Measurements from ENCODE around the gene MUC22.
"Not testable (repeated sequence)": the region's sequence is repeated elsewhere in the genome, so short reads cannot be mapped to it uniquely, and the experiment has no call there.

GRCh38 chr6:31000067-31000860 is 10.0 kb upstream of the MUC22 start:
- TF ChIP-seq POLR2A (IDR thresholded peaks at IDR 0.05); CTCF (IDR thresholded peaks at IDR 0.05 in 4 of 5, conservative IDR thresholded peaks at IDR 0.05 in 1 of 5): not testable (repeated sequence)

Data from gastrocnemius medialis (tissue), 4 donors.